IPS-NIHi7 (cell line): ENCODE results near the gene AZU1.

Experiments used
- DNase-seq: peaks from one replicate; pipeline ENCODE4 v3.0.0; 2012; ENCODE audit warnings: mixed read lengths; ENCODE audit errors: extremely low spot score

The AZU1 gene, protein sequence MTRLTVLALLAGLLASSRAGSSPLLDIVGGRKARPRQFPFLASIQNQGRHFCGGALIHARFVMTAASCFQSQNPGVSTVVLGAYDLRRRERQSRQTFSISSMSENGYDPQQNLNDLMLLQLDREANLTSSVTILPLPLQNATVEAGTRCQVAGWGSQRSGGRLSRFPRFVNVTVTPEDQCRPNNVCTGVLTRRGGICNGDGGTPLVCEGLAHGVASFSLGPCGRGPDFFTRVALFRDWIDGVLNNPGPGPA

DNA sequence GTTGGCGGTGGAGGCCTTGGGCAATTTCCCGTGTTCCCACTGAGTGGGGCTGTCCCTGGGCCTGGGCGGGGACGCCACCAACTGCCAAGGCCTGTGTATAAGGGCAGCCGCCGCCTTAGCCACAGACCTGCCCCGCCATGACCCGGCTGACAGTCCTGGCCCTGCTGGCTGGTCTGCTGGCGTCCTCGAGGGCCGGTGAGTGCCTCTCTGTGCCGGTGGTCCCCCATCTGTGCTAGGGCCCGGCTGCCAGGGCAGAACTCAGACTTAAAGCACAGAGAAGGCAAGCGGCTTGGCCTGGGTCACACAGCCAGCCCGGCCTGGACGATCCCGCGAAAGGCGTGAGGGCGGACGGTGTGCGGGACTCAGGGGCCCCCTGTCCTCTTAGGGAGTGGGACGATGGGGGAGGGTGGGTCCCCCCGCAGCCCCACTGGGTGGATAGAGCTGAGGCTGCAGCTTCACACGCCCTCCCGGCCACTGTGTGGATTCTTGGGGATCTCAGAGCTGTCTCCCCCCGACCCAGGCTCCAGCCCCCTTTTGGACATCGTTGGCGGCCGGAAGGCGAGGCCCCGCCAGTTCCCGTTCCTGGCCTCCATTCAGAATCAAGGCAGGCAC is at the start of gene AZU1:
TSS of gene AZU1 (plus strand) at position 128 of the 612 bp plus-strand sequence. CDS start at position 138, 10 bp downstream.
- no peak for DNase-seq

DNA sequence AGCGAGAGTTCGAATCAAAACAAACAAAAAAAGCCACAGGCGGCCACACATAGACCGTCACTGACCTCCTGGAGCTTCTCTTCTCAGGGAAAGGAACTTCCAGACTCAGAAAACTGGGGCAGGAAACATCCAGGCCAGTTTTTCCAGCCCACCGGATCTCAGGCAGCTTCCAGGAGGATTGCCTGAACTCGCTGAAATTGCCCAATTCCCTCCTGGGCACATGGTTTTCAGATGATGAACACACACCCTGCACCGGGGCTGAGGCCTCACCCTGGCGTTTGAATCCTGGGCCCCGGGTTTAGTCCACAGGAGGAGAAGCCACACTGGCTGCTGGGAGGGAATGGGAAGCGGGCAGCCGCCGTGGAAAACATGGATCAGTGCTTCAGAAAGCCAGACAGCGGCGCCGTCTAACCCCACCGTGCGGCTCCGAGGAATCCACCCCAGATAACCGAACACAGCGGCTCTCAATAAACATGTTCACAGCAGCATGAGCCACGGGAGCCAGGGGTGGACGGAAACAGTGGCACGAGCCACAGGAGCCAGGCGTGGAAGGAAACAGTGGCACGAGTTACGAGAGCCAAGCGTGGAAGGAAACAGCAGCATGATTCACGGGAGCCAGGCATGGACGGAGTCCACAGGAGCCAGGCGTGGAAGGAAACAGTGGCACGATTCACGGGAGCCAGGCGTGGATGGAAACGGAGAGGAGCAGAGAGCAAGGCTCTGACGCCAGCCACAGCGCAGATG is 48.6 kb upstream of the AZU1 start:
- DNase-seq, result no peak

DNA sequence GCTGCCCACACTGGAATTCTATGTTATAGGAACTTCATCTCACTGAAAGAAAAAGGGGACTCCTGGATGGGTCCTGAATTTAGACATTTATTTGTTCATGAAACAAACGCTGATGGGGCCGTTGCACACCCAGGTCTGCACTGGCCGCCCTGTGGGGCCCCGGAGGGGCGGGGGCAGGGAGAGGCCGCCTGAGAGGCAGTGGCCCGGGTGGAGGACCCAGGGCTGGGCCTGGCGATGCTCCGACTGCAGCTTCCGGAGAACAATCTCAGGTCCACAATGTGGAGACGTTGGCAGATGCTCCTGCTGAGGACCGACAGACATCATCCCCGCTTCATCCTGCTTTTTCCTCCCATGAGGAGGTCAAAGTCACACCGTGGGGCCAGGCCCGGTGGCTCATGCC is 46.7 kb upstream of the AZU1 start:
- no peak for DNase-seq

DNA sequence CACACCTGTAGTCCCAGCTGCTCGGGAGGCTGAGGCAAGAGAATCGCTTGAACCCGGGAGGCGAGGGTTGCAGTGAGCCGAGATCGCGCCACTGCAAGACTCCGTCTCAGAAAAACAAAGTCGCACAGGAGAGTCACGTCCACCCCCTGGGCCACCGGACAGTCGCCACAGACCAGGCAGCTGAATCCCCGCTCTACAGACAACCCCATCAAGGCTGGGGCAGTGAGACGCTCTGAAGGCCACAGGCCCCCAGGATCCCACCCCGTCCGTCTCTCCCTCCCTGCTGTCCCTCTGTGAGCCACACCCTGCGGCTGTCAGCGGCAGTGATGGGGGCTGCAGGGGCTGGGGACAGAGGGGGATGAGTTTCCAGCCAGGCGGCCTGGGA is 45.8 kb upstream of the AZU1 start:
- DNase-seq, result no peak

DNA sequence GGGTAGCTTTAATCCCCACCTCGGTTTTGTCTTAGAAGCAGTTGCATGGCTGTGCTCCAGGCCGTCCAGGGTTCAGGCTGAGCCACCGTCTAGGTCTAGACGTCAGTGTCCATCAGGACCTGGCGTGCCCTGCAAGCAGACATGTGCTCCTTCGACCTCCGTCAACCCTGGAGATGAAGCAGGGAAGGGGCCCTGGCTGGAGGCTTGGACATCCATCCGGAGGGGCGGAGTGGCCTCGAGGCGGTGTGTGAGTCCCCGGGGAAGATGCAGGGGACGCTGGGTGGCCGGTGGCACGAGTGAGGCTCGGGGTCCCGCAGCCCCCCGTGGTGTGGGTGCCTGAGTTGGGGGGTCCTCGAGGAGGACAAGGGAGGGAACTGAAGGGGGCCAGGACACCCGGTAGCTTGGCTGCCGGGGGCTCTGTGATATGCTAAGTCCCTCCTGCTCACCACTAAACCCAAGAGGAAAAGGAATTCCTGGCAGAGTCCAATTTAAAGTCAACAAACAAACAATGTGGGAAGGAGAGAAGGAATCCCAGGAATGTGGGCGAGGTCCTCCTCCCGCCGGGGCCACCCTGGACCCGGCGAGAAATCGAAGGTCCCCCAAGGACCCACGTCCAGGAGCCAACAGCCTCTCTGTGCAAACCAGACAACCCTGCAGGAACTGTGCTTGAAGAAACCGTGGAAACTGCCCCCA is 45.3 kb upstream of the AZU1 start:
- peak; percentile 69 for DNase-seq

DNA sequence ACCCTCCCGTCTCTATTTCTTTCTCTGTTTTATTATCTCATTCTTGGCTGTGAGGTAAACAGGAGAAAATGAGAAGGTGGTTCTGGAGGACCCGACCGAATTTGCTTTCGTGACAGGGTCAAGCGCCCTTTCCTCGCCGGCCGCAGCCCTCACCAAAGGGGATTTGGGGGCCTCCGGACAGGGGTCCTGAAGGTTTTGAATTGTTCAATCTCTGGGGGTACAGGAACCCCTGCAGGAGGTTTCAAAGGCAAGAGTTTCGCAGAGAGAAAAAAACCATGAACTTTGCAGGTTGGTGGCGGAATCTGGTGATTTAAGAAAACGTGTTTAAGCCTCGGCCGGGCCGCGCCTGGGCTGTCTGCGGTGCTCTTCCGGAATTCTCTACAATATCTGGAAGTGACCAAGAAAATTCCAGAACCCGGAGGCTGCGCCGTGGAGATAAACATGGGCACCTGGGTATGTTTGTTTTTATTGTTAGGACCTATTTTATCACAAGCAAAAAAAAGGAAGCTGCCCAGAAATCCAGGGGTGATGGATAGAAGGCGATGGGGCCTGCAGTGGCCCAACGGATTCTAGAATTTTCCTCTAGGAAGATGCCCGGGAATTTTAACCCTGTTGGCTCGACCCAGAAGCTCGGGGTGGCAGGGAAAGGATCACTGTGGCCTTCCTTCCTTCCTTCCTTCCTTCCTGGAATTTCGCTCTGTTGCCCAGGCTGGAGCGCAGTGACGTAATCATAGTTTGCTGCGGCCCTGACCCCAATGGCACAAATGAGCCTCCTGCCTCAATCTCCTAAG is 44.6 kb upstream of the AZU1 start:
- no peak for DNase-seq

DNA sequence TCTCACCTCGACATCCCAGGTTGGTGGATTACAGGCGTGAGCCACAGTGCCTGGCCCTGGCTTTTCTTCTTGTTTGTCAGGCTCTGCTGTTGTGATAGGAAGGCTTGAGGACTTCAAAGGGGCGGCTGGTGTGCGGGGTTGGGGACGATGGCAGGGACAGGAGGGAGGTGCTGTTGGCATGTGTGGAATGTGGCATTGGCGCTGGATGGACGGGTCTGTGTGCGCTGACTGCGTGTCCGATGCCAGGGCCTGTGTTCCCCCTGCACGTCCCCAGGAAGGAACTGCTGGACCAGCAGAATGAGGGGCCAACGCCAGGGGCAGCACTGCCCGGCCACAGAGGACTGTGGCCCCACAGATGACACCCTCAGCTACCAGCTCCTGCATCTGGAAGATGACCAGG is 43.1 kb upstream of the AZU1 start:
- no peak for DNase-seq

DNA sequence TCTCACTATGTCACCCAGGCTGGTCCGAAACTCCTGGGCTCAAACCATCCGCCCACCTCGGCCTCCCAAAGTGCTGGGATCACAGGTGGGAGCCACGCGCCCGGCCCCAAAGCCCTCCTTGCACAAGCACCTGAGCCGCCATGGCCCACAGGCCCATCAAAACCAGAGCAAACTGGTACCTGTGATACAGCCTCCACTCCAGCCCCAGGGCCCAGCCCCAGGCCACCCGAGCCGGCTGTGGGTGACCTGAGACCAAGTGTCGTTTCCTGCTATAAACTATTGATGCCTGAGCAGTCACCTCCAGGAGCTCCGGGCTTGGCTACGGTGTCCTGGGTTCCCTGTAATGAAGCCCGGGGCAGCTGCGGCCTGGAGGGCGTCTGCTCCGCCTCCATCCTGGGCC is 40.1 kb upstream of the AZU1 start:
- no peak for DNase-seq

DNA sequence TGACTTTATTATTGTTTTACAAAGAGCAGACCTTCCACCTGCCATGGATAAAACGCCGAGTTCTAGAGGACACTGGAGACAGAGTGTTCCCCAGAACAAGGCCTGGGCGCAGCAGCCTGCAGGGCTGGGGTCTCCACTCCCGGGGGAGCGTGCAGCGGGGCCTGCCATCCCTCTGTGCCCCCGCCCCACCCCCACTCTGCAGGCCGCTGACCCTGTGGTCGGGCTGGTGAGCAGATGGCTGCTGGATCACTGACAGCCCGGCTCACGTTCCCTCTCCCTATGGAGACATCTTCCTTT is 39.0 kb upstream of the AZU1 start:
- no peak for DNase-seq

DNA sequence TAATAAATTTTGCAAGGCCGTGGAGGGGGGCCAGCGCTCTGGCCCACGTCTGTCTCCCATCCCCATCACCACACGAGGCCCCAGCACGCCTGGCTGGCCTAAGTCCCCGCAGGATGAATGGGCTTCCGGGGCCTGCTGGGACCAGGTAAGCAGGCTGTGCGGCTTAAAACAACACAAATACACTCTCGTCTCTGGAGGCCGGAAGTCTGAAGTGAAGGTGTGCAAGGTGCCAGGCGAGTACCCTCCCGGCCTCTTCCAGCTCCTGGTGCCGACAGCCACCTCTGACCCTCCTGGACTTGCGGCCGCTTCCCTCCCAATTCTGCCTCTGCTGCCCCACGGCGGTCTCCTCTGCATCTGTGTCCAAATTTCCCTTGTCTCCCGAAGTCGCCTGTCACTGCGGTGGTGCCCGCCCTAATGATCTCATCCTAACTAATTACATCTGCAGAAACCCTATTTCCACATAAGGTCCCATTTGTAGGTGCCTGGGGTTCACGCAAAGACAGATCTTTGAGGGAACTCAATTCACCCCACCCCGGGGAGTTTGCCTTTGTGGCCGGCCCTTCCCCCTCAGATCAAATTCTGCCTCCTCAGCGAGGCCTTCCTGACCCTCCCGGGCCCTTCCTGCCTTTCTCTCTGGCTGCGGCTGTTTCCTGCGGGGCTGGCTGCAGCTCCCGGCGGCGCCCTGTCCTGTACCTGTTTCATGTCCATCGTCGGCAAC is 38.5 kb upstream of the AZU1 start:
- no peak for DNase-seq

DNA sequence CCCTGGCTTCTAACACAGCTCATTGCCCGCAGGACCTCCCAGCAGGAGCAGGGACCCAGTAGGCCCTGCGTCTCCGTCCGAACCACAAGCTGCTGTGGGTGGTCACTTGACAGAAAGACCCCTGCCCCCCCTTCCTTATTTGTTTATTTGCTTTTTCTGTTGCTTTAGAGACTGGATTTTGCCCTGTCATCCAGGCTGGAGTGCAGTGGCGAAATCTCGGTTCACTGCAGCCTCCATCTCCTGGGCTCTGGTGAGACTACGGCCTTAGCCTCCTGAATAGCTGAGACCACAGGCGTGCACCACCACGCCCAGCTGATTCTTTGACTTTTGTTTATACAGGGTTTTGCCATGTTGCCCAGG is 38.0 kb upstream of the AZU1 start:
- DNase-seq, result no peak

DNA sequence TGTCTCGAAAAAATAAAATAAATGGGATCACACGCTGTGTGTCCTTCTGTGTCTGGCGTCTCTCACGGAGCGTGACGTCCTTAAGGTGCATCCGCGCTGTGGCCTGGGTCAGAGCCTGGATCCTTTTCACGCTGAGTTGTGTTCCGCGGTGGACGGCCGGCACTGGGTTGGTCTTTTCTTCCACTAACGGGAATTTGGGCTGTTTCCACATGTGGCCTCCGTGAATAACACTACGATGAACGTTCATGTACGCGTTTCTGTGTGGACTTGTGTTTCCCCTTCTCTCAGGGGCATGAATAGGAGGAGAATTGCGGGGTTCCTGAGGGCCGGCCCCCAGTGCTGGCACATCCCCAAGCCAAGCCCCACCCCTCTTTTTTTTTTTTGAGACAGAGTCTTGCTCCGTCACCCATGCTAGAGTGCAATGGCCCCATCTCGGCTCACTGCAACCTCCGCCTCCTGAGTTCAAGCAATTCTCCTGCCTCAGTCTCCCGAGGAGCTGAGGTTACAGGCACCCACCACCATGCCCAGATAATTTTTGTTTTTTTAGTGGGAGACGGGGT is 36.5 kb upstream of the AZU1 start:
- DNase-seq, result no peak

DNA sequence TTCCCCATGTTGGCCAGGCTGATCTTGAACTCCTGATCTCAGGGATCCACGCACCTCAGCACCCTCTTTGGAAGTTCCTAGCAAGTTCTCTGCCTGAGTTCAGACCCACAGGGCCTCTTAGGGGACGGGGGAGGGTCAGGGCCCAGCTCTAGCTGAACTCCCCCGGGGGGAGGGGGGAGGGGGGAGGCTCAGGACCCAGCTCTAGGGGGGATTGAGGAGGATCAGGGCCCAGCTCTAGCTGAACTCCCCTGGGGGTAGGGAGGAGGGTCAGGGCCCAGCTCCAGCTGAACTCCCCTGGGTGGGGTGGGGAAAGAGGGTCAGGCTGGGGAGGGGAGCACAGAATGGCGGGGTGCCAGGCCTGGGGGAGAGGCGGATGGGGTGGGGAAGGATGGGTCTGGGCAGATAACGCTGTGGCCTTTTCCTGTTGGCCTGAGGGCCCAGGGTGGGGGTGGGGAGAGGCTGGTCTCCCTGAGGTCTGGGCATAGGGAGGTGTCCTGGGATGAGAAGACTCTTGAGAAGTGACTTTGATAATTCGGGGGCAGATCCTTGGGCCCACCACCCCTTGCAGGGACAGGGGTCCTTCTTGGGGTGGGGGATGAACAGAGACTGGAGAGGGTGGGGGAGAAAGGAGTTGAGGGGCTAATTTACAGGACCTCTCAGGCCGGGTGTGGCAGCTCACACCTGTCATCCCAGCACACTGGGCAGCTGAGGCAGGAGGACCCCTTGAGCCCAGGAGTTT is 35.9 kb upstream of the AZU1 start:
- no peak for DNase-seq

DNA sequence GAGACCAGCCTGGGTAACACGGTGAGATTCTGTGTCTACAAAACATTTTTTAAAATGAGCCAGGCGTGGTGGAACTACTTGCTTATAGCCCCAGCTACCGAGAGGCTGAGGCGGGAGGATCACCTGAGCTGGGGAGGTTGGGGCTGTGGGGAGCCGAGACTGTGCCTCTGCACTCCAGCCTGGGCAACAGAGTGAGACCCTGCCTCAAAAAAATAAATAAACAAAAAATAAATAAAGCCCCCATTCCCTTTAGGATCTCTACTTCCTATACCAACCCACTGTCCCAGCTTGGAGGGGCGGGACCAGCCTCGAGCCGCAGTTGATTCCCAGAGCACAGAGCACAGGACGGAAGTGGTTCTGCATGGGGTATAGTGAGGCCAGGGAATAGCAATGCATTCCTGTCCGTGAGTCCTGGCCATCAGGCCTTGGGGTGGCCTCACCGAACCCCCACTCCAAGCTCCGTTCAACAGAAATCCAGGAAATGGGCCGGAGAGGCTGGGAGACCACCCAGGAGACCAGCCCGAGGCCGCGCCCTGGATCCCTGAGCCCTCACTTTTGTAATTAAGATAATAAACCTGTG is 35.2 kb upstream of the AZU1 start:
- no peak for DNase-seq

DNA sequence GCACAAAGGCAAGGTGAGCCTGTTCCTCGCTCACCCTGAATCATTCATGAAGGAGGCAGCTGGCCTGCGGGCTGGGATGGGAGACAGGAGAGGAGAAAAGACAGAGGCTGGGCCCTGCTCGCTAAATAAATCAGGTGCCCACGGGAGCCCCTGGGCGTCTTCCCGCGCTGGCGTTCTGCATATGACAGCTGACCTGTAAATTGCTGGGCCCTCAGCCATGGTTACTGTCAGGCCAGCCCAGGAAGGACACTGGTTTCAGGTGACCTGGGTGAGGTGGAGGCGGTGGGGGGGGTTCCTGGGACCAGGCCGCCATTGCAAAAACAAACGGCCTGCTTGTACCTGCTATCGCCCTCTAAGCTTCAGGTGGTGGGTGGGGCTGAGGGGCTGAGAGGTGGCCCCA is 33.8 kb upstream of the AZU1 start:
- DNase-seq, result no peak

DNA sequence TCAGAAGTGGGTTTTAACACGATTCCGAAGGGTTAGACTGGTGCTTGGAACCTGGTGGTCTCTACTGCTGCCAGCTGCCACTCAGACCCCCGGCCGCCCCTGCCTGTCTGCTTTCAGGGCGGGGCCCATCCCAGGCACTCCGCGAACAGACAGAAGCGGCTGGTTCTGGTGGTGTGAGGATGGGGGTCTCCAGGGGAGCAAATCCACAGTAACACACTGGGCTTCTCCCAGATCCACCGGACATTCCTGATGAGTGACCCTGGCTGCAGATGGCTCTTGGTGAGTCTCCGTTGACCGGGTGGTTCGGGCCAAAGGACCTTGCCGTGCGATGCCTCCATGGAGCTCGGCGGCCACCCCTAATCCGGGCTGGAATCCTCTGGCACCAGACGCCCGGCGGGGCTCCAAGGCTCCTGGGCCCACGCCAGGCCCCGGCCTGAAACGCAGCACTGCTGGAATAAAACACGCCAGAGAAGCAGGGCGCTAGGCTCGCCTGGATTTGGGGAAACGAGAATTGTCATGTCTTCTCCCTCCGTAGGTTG is 32.5 kb upstream of the AZU1 start:
- no peak for DNase-seq

DNA sequence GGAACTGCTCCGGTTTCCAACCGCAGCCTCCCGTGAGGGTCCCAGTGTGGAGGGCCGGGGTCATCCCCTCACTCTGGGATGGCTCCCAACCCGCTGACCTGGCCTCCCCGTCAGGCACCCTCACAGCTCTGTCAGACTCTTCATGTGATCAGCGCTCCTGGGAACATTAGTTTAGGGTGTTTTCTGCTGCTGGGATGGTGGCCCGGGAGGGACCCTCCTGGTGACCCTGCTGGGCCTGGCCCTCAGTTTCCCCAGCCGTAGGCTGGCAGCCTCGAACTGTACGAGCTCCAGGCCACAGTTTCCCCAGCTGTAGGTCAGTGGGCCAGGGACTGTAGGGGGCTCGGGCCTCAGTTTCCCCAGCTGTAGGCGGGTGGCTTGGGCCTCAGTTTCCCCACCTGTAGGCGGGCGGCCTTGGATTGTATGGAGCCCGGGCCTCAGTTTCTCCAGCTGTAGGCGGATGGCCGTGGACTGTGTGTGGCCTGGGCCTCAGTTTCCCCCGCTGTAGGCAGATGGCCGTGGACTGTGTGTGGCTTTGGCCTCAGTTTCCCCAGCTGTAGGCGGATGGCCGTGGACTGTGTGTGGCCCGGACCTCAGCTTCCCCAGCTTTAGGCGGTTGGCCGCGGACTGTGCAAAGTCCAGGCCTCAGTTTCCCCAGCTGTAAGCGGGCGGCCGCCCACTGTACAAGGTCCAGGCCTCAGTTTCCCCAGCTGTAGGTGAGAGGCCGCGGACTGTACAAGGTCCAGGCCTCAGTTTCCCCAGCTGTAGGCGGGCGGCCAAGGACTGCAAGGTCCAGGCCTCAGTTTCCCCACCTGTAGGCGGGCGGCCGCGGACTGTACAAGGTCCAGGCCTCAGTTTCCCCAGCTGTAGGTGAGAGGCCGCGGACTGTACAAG is 31.7 kb upstream of the AZU1 start:
- no peak for DNase-seq

DNA sequence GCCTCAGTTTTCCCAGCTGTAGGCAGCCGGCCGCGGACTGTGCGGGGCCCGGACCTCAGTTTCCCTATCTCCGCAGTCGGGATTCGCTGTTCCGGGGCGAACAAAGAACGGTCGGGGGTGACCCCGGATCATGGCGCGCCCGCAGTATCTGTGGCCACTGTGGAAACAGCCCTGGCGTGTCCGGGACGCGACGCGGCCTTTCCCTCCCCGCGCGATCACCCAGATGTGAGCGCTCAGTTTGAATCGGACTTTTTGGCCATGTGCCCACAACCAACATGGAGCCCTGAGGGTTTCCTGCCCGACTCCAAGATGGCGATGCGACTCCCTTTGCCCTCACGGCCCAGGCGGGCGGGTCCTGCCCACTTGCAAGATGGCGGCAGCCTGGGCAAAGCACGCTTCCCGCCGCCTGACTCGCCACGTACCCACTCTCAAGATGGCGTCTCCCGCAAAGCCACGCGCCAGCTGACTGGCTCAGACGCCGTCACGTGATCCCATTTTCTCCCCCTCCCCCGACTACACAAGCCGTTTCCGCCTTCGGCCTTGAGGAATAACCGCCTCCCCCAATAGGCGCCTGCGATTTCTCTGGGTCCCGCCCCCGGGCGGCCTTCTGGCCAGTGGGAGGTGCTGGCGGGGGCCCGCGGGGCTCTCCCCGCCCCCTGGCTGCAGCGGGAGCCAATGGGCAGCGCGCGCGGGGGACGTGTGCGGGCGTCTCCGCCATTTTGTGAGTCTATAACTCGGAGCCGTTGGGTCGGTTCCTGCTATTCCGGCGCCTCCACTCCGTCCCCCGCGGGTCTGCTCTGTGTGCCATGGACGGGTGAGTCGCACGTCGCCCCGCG is 30.7 kb upstream of the AZU1 start, which contains the start of gene PTBP1:
TSS of gene PTBP1 (plus strand) at position 761 of the 836 bp plus-strand sequence. CDS start at position 807, 46 bp downstream.
- peak; percentile 97 for DNase-seq
